ES-I3 (cell line): ENCODE results near the gene PTGER1.

Source experiments
- H3K36me3 ChIP-seq: 2 replicates; pipeline ENCODE4 v1.6.1; 2013; ENCODE audit warnings: mild to moderate bottlenecking, low read length, control low read depth, moderate library complexity; ENCODE audit not compliant: insufficient read depth
- H3K4me1 ChIP-seq: 2 replicates; pipeline ENCODE4 v1.6.1; 2013; ENCODE audit warnings: mild to moderate bottlenecking, control low read depth, low read length; ENCODE audit not compliant: insufficient read depth
- H3K9ac ChIP-seq: 2 replicates; pipeline ENCODE4 v1.6.1; 2013; ENCODE audit warnings: low read depth, mild to moderate bottlenecking, low read length, moderate library complexity
- H3K9me3 ChIP-seq: 2 replicates; pipeline ENCODE4 v1.6.1; 2013; ENCODE audit warnings: mild to moderate bottlenecking, low read length, moderate library complexity; ENCODE audit not compliant: control insufficient read depth, insufficient read depth

The PTGER1 gene

DNA sequence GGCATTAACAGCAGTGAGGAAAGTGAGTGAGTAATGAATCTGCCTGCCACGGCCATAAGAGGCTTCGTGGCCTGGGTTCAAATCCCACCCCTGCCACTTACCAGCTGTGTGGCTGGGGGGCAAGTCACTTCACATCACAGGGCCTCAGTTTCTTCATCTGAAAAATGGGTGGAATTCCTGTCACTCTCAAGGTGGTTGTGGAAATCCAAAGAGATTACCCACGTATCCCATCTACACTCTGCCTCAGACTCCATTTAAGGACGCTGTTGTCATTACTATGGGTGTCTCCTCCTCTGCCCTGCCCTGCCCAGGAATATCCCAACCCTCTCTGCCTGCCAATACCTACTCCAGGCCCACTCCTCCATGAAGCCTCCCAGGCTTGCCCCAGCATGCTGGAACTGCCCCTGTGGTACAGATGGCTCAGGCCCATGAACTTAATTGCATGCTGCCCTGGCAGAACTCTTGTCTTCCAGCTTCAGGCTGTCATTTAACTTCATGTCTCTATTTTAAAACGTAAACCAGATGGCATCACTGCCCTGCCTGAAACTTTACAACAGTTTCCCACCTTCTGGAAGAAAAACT, 17.7 kb upstream of the PTGER1 start:
- Histone ChIP-seq H3K4me1 (peaks cover 11% of the 10 kb centered on the region), H3K36me3 (no peaks in the 10 kb centered on the region; the same call in 1 of the 2 replicates), H3K9me3 (no peaks in the 10 kb centered on the region), H3K9ac (no peak overlapping the region)

DNA sequence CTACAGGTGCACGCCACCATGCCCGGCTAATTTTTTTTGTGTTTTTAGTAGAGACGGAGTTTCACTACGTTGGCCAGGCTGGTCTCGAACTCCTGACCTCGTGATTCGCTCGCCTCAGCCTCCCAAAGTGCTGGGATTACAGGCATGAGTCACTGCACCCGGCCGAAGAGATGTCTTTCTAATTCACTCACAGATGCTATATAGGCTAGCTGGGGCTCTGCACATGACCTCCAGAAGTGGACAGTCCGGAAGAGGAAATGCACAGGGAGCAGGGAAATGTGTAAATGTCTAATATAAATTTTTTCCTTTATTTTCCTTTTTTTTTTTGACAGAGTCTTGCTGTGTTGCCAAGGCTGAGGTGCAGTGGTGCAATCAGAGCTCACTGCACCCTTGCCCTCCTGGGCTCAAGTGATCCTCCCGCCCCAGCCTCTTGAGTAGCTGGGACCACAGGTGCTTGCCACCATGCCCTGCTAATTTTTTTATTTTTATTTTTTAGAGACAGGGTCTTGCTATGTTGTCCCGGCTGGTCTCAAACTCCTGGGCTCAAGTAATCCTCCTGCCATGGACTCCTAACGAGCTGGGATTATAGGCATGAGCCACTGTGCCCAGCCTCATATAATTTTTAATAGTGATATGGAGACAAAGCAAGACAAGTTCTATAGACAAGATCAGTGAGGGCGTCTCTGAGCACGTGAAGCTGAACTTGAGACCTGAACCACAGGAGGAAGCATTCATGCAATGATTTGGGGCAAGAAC, 12.4 kb upstream of the PTGER1 start:
- Histone ChIP-seq H3K36me3 (no peaks in the 10 kb centered on the region; the same call in none of the 2 replicates), H3K9me3 (no peaks in the 10 kb centered on the region), H3K4me1 (no peaks in the 10 kb centered on the region), H3K9ac (no peak overlapping the region)

DNA sequence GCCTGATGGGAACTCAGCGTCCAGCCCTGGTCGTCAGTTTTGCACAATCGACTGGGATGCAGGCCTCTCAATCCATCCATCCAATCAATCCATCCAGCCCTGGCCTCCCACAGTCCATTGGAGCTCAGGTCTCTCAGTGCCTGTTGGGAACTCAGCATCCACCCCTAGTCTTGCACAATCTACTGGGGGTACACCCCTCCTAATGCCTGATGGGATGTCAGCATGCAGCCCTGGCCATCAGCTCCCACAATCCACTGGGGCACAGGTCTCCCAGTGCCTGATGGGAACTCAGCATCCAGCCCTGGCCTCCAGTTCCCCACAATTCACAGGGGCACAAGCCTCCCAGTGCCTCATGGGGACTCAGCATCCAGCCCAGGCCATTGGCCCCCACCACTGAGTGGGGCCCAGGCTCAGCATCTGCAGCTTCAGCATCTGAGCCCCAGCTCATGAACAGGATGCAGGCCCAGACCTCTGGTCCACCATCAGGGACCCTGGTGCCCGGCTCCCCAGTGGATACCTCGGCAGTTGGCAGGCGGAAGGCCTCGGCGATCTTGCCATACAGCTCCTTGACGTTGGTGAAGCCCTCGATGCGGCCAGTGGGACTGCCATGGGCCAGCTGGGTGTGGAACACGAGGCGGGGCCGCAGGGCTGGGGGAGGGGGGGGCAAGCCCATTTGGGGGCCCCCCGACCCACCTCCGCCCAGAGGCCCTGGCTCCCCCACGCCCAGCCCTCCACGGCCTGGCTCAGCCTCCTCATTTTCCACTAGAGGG, 7.2 kb upstream of the PTGER1 start:
- no peaks in the 10 kb centered on the region for H3K9me3 ChIP-seq
- H3K9ac ChIP-seq: no peak overlapping the region
- H3K36me3 ChIP-seq: peaks cover 6% of the 10 kb centered on the region
- H3K4me1 ChIP-seq: peaks cover 3% of the 10 kb centered on the region; the same call in 1 of the 2 replicates

DNA sequence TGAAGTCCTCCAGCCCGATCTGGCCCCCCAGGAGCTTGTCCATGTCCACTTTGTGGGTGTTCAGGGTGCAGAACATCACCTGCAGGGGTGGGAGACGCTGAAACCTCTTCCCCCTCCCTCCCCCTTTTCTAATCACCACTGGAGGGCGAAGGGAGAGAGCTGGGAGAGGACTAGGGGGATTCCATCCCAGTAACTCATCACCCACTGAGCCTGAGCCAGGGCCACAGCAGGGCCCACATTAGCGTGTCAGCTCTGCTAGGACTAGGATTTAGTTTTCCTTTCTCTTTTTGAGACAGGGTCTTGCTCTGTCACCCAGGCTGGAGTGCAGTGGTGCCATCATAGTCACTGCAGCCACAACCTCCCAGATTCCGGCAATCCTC, 5.5 kb upstream of the PTGER1 start:
- peaks cover 6% of the 10 kb centered on the region; the same call in 1 of the 2 replicates for H3K36me3 ChIP-seq
- peaks cover 12% of the 10 kb centered on the region for H3K4me1 ChIP-seq
- H3K9ac ChIP-seq: no peak overlapping the region
- H3K9me3 ChIP-seq: no peaks in the 10 kb centered on the region

DNA sequence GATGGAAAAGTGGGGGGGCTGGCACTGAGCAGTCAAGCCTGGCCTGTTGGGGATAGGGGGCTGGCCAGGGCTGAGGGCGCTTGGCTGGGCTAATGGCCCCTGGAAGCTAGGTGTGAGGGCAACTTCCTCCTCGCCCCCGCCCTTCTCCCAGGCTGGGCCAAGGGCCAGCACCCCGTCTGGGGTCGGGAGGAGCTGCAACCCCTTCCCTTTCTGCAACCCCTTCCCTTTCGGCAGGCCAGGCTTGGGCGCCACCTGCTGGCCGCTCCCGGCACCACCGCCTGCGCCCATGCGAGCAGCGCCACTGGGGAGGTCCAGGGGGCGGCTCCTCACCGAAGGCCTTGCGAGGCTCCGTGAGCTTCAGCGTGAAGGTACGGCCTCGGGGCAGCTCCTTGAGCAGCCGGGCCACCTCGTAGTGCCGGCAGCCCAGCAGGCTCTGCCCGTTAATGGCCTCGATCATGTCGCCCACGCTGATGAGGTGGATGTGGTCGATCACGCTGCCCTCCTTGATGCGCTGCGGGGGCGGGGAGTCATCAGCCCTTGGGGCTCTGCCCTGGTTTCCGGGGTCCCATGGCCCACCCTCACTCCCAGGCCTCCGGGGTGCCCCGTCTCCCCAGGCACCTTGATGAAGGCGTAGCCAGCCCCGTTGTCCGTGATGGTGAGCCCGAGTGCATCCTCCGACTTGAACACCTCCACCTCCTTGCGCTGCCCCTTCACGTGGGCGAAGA, 5.0 kb upstream of the PTGER1 start:
- Histone ChIP-seq H3K4me1 (peaks cover 14% of the 10 kb centered on the region), H3K36me3 (peaks cover 6% of the 10 kb centered on the region; the same call in 1 of the 2 replicates), H3K9me3 (no peaks in the 10 kb centered on the region), H3K9ac (no peak overlapping the region)

DNA sequence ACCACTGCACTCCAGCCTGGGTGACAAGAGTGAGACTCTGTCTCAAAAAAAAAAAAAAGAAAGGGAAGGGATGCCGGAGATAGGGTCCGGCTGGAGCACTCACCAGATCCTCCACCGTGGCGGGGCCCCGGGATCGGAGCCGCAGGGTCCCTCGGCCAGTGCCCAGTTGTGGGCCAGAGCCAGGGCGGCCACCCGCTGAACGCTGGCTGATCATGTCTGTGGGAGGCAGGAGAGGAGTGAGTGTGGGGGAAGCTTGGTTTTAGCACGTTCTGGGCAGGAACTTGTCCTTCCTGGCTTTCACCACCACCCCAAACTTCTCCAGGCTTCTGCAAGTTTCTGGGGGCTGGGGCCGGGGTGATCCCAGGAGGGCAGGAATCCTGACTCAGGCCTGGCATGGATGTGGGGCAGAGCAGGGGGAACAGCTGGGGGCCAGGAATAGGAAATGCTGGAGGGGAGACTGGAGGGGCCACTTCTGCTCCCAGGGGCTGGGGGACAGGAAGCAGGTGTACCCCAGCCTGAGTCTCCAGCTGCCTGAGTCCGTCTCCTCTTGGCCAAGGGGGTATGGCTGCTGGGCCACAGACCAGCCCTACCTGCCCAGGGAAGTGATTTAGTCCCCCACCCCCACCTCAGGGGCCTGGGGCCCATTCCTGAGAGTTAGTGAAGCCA, 4.3 kb upstream of the PTGER1 start:
- H3K36me3 ChIP-seq: peaks cover 6% of the 10 kb centered on the region; the same call in 1 of the 2 replicates
- peaks cover 19% of the 10 kb centered on the region for H3K4me1 ChIP-seq
- H3K9me3 ChIP-seq: no peaks in the 10 kb centered on the region
- no peak overlapping the region for H3K9ac ChIP-seq

DNA sequence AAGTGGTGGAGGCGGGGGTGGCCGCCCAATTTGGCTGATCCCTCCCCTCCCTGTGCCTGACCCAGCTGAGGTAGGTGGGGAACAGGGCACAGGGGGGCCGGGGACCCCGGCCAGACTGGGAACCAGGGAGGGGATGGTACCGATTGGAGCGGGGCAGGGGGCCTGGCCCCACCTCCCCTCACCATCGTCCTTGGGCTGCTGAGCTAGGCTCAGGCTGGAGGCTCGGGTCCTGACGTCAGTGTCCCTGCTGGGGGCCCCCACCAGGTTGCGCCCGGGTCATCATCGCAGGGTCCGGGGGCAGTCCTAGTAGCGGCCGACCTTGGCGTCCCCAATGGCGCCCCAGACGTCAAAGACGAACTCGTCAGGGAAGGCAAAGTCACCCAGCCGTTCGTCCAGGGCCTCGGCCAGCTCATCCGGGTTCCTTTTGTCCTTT, 3.0 kb upstream of the PTGER1 start:
- H3K9ac ChIP-seq: no peak overlapping the region
- peaks cover 6% of the 10 kb centered on the region; the same call in 1 of the 2 replicates for H3K36me3 ChIP-seq
- H3K9me3 ChIP-seq: no peaks in the 10 kb centered on the region
- H3K4me1 ChIP-seq: peaks cover 19% of the 10 kb centered on the region

DNA sequence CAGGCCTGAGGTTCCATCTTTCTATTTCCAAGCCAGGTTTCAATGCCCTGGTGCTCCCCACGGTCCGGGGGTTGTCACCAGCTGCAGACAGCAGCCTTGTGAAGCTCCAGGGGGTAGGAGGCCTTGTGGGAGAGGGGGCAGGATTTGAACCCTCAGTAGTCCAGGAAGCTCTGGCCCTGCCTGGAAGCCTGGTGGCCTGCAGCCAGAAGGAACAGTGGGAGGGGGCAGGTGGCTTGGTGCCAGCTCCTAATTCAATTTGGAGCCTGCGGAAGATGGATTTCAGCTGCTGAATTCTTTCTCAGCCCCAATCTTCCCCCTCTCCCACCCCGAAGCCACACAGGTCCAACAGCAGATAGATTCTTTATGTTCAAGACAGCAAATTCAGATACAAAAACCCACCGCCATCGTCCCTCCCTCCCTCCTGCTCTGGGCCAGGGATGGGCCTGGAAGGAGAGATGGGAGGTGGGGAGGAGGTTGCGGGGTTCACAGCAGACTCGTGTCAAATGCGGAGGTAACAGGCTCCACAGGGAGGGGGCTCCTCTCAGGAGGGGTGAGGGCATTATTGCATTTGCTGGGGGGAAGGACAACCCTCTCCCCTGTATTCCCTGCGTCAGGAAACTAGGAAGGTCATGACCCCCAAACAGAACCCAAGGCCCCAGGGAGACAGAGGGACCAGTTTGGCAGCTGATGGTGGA, 2.4 kb upstream of the PTGER1 start:
- Histone ChIP-seq H3K9ac (no peak overlapping the region), H3K36me3 (peaks cover 6% of the 10 kb centered on the region; the same call in 1 of the 2 replicates), H3K9me3 (no peaks in the 10 kb centered on the region), H3K4me1 (peaks cover 19% of the 10 kb centered on the region)

DNA sequence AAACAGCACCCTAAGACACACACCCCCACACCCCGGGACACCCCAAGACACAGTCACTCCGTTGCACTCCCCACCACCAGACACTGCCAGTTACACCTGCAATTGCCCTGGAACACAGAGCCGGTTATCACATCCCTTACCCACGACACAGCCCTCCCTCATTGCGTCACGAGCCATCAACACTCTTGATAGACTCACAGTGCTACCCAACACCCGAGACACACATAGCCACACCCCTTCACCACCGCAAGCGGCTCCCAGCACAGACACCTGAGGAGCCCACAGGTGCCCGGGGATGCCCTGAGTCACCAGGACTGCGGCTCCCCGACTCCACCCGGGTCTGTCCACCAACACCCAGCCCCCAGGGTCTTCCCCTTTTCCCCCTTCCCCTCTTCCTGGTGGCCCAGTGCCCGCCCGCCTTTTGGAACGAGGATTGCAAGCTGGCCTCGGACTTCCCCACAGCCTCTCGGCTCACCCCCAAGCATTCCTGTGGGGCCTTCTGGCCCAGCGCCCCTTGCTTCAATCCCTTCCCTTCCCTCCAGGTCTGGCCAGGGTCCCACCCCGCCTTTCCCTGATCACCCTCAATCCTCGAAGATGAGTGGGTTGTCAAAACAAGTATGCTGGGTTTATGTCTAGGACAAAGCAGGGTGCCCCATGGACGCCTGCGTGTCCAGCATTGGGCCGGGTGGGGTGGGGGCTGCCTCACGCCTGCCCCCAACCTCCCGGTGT, 1.7 kb upstream of the PTGER1 start:
- no peaks in the 10 kb centered on the region for H3K9me3 ChIP-seq
- H3K36me3 ChIP-seq: peaks cover 6% of the 10 kb centered on the region; the same call in 1 of the 2 replicates
- H3K9ac ChIP-seq: no peak overlapping the region
- H3K4me1 ChIP-seq: peaks cover 19% of the 10 kb centered on the region

DNA sequence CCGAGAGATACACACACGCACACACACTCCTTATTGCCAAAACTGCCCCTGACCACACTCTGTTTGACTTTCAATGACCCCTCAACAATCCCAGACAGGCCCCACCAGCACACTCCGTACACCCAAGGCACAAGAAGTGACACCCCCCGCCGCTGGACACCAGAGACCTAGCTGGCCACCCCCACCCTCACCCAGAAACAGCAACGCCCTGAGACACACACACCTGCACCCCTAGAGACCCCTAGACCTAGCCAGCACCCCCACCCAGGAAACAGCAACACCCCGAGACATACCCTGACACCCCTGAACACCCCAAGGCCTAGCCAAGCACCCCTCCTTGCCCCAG, 1.1 kb upstream of the PTGER1 start:
- Histone ChIP-seq H3K4me1 (peaks cover 19% of the 10 kb centered on the region), H3K9ac (no peak overlapping the region), H3K36me3 (peaks cover 6% of the 10 kb centered on the region; the same call in 1 of the 2 replicates), H3K9me3 (no peaks in the 10 kb centered on the region)

DNA sequence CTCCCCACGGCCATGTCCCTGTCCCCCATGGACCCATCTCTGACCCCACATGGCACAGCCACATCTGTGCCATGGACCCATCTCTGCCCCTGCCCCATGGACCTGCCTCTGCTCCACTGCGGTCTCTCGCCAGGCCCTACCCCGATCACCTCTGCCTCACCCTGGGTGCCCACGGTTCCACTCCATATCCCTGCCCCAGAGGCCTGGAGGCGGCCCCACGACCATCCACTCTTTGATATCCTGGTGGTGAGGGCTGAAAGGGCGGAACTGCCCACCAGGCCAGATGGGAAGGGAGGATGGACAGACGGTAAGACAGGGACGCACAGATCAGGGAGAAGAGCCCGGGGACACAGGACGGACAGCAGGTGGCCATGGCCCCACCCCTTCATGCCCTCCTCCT, 327 bp downstream of the PTGER1 start:
- Histone ChIP-seq H3K9me3 (no peaks in the 10 kb centered on the region), H3K4me1 (peaks cover 17% of the 10 kb centered on the region), H3K9ac (peak overlapping the region; percentile 28), H3K36me3 (peaks cover 6% of the 10 kb centered on the region; the same call in 1 of the 2 replicates)

DNA sequence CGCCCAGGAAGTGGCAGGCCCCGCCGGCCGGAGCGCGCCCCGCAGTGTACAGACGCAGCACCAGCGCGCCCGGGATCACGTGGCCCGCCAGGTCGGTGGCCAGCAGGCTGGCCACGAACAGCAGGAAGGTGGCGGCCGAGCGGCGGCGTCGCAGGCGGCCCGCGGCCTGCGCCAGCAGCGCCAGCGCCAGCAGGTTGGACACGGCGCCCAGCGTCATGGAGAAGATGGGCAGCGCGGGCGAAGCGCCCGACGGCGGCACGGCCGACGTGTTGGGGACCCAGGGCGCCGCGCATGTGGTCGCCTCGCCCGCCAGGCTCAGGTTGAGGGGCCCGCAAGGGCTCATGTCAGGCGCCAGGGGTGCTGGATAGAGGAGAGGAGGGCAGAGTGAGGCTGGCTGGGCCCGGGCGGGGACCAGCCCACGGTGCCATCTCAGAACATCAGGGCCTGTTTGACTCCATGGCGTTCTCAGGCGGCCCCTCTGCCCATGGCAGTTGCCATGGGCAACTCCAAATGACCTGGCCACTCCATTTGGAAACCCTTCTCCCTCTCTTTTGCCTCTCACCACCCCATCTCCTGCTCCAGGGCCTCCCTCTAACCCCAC, 1.1 kb downstream of the PTGER1 start:
- Histone ChIP-seq H3K9me3 (no peaks in the 10 kb centered on the region), H3K36me3 (peaks cover 6% of the 10 kb centered on the region; the same call in 1 of the 2 replicates), H3K9ac (no peak overlapping the region), H3K4me1 (peaks cover 16% of the 10 kb centered on the region)
